GM10266 (cell line): ENCODE data around the gene GRM7.

Experiments used
- DNase-seq: peaks from one replicate; pipeline ENCODE4 v3.0.0; 2012; ENCODE audit errors: extremely low spot score
- TF ChIP-seq, protein P1 (sequence below): IDR thresholded peaks from 2 replicates; pipeline ENCODE4 v1.5.1; 2012; ENCODE audit warnings: mild to moderate bottlenecking, low read depth; ENCODE audit not compliant: control insufficient read depth, insufficient read depth; ENCODE audit errors: missing control alignments

GRM7 gene

DNA sequence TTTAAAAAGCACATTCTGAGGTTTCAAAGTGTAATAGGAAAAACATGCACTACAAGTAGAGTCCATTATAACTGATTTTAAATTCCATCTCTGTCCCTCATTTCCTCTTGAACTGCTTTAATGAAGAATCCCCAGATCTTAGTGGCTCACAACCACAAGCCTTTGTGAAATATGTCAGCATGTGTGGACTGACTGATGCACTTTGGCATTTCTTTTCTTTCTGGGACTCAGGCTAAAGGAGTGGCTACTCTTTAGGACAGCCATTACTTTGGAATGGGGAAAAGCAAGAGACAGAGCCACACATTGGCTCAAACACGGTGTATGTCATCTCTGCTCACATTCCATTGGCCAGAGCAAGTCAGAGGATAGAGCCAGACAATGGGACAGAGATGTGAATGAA is 139.6 kb downstream of the GRM7 start:
- TF ChIP-seq, protein P1, sequence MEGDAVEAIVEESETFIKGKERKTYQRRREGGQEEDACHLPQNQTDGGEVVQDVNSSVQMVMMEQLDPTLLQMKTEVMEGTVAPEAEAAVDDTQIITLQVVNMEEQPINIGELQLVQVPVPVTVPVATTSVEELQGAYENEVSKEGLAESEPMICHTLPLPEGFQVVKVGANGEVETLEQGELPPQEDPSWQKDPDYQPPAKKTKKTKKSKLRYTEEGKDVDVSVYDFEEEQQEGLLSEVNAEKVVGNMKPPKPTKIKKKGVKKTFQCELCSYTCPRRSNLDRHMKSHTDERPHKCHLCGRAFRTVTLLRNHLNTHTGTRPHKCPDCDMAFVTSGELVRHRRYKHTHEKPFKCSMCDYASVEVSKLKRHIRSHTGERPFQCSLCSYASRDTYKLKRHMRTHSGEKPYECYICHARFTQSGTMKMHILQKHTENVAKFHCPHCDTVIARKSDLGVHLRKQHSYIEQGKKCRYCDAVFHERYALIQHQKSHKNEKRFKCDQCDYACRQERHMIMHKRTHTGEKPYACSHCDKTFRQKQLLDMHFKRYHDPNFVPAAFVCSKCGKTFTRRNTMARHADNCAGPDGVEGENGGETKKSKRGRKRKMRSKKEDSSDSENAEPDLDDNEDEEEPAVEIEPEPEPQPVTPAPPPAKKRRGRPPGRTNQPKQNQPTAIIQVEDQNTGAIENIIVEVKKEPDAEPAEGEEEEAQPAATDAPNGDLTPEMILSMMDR: no peak
- DNase-seq: no peak

DNA sequence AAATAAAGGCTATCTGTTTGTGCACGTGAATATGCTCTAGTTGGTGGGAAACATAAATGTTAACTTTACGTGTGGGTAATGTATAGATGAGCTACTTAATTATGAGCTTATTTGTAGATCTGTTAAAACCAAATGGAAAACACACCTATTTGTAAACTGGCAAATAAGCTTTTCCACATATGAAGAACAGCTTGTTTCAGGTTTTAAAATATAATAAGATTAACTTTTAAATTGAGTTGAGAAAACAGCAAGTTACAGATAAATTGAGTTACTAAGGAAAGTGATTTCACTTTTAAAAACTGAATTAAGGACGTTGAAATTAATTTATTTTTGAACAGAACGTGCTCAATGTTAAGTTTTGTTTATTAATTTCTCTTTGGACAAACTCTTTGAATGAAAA is 140.5 kb downstream of the GRM7 start:
- TF ChIP-seq, protein P1: no peak
- DNase-seq: no peak

DNA sequence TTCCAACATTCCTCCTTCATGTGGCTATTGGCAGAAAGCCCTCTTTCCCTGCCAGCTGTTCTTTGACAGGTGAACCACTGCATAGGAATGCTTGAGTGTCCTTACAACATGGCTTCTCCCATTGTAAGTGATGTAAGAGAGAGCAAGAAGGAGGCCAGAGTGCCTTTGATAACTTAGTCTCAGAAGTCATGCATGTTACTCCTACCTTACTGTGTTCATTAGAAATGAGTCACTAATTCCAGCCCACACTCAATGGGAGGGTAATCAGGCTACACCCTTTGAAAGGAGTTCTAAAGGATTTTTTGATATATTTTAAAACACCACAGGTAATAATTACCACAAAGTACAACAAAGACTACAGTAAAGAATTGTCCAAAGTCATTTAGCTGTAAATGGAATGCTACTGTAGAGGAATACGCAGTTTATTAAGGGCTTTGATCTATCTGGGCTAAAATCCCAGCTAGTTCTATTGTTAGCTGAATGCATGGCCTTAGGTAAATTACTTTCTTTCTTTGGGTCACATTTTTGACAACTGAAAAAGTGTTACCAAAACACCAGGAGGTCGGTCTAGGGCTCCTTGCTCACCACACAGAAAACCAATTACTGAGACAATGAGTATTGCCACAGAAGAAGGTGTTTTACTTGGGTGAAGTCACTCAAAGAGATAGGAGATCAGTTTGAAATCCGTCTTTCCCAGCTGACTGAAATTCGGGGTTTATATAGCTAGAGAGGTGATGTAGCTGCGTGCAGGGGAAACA is 154.9 kb downstream of the GRM7 start:
- TF ChIP-seq, protein P1: no peak
- no peak for DNase-seq

DNA sequence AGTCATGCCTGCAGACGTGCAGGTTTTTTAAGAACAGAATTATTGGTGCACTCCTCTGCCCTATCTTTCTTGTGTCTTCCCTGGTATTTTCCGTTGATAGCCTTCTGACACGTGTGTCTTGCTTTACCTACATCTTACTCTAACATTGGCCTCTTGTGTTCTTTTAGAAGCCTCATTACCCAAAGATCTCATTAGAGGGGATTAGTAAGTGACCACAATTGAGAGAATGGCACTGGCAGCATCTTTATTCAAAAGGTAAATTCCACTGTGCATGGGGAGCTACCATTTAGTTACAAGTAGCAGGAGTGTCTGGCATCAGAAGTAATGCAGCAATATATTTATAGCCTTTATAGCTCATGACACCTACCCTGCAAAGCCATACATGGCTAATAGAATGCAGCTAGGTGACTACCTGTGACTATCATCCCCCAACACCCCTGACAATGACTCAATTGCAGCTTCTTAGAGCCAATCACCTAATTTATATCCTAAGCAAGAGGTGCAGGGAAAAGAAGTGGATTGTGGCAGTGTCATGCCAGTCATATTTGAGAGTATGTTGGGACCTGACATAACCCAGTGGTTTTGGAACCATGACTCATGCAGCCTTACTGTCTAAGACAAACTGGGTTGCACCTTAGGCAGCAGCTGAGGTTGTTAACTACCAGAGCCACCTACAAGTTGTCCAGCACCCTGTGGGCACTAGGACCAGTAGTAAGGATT is 164.8 kb downstream of the GRM7 start:
- no peak for DNase-seq
- TF ChIP-seq, protein P1: no peak

DNA sequence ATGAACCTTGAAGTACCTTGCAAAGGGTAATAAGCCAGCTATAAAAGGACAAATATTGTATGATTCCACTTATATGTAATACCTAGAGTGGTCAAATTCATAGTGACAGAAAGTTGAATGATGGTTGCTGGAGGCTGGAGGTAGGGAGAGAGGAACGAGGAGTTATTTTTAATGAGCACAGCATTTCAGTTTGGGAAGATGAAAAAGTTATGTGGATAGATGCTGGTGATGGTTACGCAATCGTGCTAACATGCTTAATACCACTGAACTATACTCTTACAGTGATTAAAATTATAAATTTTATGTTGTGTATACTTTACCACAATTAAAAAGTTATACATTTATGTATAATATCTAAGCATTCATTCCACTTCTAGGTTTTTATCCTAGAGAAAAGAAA is 168.6 kb downstream of the GRM7 start:
- DNase-seq: no peak
- TF ChIP-seq, protein P1: no peak

DNA sequence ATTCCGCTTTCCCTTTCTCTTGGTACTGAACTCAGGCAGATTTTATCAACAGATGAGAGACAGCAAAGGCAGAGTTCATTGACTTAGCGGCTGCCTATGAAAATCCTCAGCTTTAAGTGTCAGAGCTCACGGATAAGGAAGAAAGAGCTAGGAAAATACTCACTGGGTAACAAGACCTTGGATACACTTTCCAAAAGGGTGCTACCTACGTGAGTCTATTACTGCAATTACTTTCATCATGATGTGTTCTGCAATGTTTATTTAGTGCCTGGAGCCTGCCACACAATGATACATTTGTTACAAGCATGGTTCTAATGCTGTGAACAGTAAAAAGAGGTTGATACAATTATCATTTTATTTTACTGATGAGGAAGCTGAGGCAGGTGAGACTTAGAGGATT is 177.5 kb downstream of the GRM7 start:
- TF ChIP-seq, protein P1: no peak
- no peak for DNase-seq

DNA sequence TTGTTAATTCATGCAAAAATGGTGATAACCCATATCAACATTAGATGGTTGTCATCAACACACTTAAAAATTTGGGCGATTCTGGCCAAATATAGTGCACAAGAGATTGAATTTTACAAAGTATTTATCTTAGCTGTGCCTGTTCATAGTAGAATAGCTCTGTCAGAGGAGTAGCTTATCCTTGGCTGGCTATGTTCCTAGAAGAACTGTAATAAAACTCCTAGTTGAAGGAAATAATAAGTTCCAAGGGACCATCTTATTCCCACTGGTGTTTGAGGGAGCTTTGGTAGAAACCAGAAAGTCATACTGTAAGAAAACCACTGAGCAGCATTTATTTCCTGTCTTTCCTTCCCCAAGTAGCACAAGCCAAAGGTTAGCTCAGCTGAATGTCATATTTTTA is 201.8 kb downstream of the GRM7 start:
- TF ChIP-seq, protein P1: no peak
- no peak for DNase-seq
